ENCODE data around the gene OGDH.

GRCh38 chr7:44716205-44716604 is 109.8 kb downstream of the OGDH start:
- no peak for TF ChIP-seq CTCF (IDR thresholded peaks at IDR 0.05)
- no peak for TF ChIP-seq POLR2AphosphoS5 (IDR thresholded peaks at IDR 0.05)

Data from breast epithelium (tissue), 3 donors.